Activated CD4-positive, CD25-positive, alpha-beta regulatory T cell treated with anti-CD3 and anti-CD28 coated beads, Interleukin-2, amount 50 U/mL, for 16 hours (primary cell): ENCODE results near the gene AMY2A.
"Not testable (repeated sequence)": the region's sequence is repeated elsewhere in the genome, so short reads cannot be mapped to it uniquely, and the experiment has no call there.

Experiments used
- DNase-seq: peaks from one replicate; pipeline ENCODE4 v3.0.0-alpha.2; 2020; ENCODE audit warnings: low read depth, low spot score

AMY2A gene

GRCh38 chr1:103616994-103617477 is at the start of gene AMY2A:
Gene AMY2A (plus strand): TSS chr1:103617427. CDS start chr1:103617441, 14 bp downstream.
- not testable (repeated sequence) for DNase-seq

GRCh38 chr1:103569493-103569892 is 47.7 kb upstream of the AMY2A start:
- no peak for DNase-seq

- not testable (repeated sequence) for DNase-seq
Measured at GRCh38 chr1:103571289-103571688, 45.9 kb upstream of the AMY2A start, which contains the start of gene AMY2B. Gene AMY2B (plus strand): TSS chr1:103571589. CDS start chr1:103571603, 14 bp downstream.

- no peak for DNase-seq
Measured at GRCh38 chr1:103576065-103576464, 41.2 kb upstream of the AMY2A start.

GRCh38 chr1:103576784-103577183 is 40.4 kb upstream of the AMY2A start:
- DNase-seq = not testable (repeated sequence)

- DNase-seq = no peak
Measured at GRCh38 chr1:103582464-103582863, 34.8 kb upstream of the AMY2A start.

GRCh38 chr1:103583887-103584286 is 33.3 kb upstream of the AMY2A start:
- no peak for DNase-seq

GRCh38 chr1:103584537-103584936 is 32.7 kb upstream of the AMY2A start:
- DNase-seq = no peak

GRCh38 chr1:103602740-103603139 is 14.5 kb upstream of the AMY2A start:
- DNase-seq = not testable (repeated sequence)

- DNase-seq = no peak
Measured at GRCh38 chr1:103616362-103616761, 865 bp upstream of the AMY2A start.

GRCh38 chr1:103627436-103627835 is 10.2 kb downstream of the AMY2A start:
- not testable (repeated sequence) for DNase-seq

GRCh38 chr1:103641194-103641593 is 24.0 kb downstream of the AMY2A start:
- not testable (repeated sequence) for DNase-seq

- DNase-seq = not testable (repeated sequence)
Measured at GRCh38 chr1:103643908-103644307, 26.7 kb downstream of the AMY2A start.

- not testable (repeated sequence) for DNase-seq
Measured at GRCh38 chr1:103650305-103650704, 33.1 kb downstream of the AMY2A start.

- not testable (repeated sequence) for DNase-seq
Measured at GRCh38 chr1:103650889-103651288, 33.7 kb downstream of the AMY2A start.

GRCh38 chr1:103654133-103654532 is 36.9 kb downstream of the AMY2A start:
- not testable (repeated sequence) for DNase-seq

GRCh38 chr1:103655460-103655859 is 38.2 kb downstream of the AMY2A start, which contains the start of gene AMY1A:
Gene AMY1A (plus strand): TSS chr1:103655760. CDS start chr1:103656331, 571 bp downstream.
- not testable (repeated sequence) for DNase-seq
